Left ventricle myocardium inferior (tissue), 1 donor: ENCODE data around the gene KCNAB2. TPM values are rescaled to one million over a fixed set of nuclear protein-coding genes. Genes with fewer than 3 reads are reported as not detected.
"Not testable (repeated sequence)": the region's sequence is repeated elsewhere in the genome, so short reads cannot be mapped to it uniquely, and the experiment has no call there.

Experiments
- DNase-seq: peaks from one replicate; pipeline ENCODE4 v3.0.0-alpha.2; 2020
- H3K27ac ChIP-seq: fragments of 200-600 bp; replicated peaks from 2 replicates; pipeline ENCODE4 v1.8.0; 2021
- H3K27me3 ChIP-seq: fragments of 200-600 bp; 2 replicates; pipeline ENCODE4 v1.8.0; 2021; ENCODE audit warnings: low read depth
- H3K36me3 ChIP-seq: fragments of 200-600 bp; 2 replicates; pipeline ENCODE4 v1.8.0; 2021
- H3K4me1 ChIP-seq: fragments of 200-600 bp; 2 replicates; pipeline ENCODE4 v1.8.0; 2021
- H3K4me3 ChIP-seq: fragments of 200-600 bp; 2 replicates; pipeline ENCODE4 v1.8.0; 2021; ENCODE audit warnings: mild to moderate bottlenecking, moderate library complexity
- H3K9me3 ChIP-seq: fragments of 200-600 bp; replicated peaks from 2 replicates; pipeline ENCODE4 v1.8.0; 2021
- CTCF ChIP-seq: fragments of 200-600 bp; IDR thresholded peaks from 2 replicates; pipeline ENCODE4 v1.8.0; 2021; ENCODE audit warnings: antibody characterized with exemption, mild to moderate bottlenecking, borderline replicate concordance
- intact Hi-C: fragments of 100-400 bp; cut with micrococcal nuclease; formaldehyde crosslinking; loops from one replicate; pipeline ENCODE4 v1.11.0; 2022
- total RNA-seq: library from RNA; stranded (reverse); fragmentation: NEBNext Ultra II Directional; extraction: Animal tissue kit (Norgen Biotek cat#: 25700); gene quantifications from one replicate; pipeline ENCODE4 v1.2.1, GENCODE V29; 2021
- donor health status: DM: no; HTN: yes; CAD: no; lungs with severe emphysema.

The KCNAB2 gene
- total RNA-seq, 1 donor from 2014 or later: 31.0 TPM

GRCh38 chr1:6062670-6063069, 17.0 kb downstream of the KCNAB2 start:
- intact Hi-C loops: no loop called here
- TF ChIP-seq CTCF: no peak
- no peaks in the 10 kb centered on the region for H3K9me3 ChIP-seq
- no peak for DNase-seq
- no peaks in the 10 kb centered on the region for H3K36me3 ChIP-seq
- peaks cover 35% of the 10 kb centered on the region for H3K4me1 ChIP-seq
- H3K4me3 ChIP-seq: no peak overlapping the region
- H3K27me3 ChIP-seq: no peaks in the 10 kb centered on the region
- H3K27ac ChIP-seq: no peak overlapping the region

GRCh38 chr1:6063532-6064053, 17.9 kb downstream of the KCNAB2 start:
- peaks cover 28% of the 10 kb centered on the region for H3K4me1 ChIP-seq
- DNase-seq, H3K9me3 ChIP-seq, H3K4me3 ChIP-seq, H3K27ac ChIP-seq, intact Hi-C loops, H3K36me3 ChIP-seq, H3K27me3 ChIP-seq: not testable (repeated sequence)

- TF ChIP-seq CTCF: no peak
- no peaks in the 10 kb centered on the region for H3K9me3 ChIP-seq
- H3K4me3 ChIP-seq: no peak overlapping the region
- H3K36me3 ChIP-seq: no peaks in the 10 kb centered on the region
- no peak overlapping the region for H3K27ac ChIP-seq
- peaks cover 16% of the 10 kb centered on the region for H3K4me1 ChIP-seq
- peak; percentile 51 for DNase-seq
- no peaks in the 10 kb centered on the region for H3K27me3 ChIP-seq
- intact Hi-C loops: no loop called here
These were observed 19.6 kb downstream of the KCNAB2 start for GRCh38 chr1:6065093-6065858.

GRCh38 chr1:6066680-6067079, 21.0 kb downstream of the KCNAB2 start:
- H3K36me3 ChIP-seq: no peaks in the 10 kb centered on the region
- H3K9me3 ChIP-seq: no peaks in the 10 kb centered on the region
- H3K4me1 ChIP-seq: peaks cover 16% of the 10 kb centered on the region
- DNase-seq: no peak
- no peak overlapping the region for H3K27ac ChIP-seq
- intact Hi-C loops: no loop called here
- no peaks in the 10 kb centered on the region for H3K27me3 ChIP-seq
- H3K4me3 ChIP-seq: no peak overlapping the region
- TF ChIP-seq CTCF: no peak

GRCh38 chr1:6068073-6068472, 22.4 kb downstream of the KCNAB2 start:
- no peak for TF ChIP-seq CTCF

GRCh38 chr1:6068932-6069331, 23.2 kb downstream of the KCNAB2 start:
- no peak for DNase-seq
- intact Hi-C loops: no loop called here
- Histone ChIP-seq H3K4me1 (peaks cover 16% of the 10 kb centered on the region), H3K36me3 (peaks cover 3% of the 10 kb centered on the region), H3K9me3 (no peaks in the 10 kb centered on the region), H3K27me3 (no peaks in the 10 kb centered on the region), H3K27ac (no peak overlapping the region), H3K4me3 (no peak overlapping the region)
- TF ChIP-seq CTCF: no peak

More at GRCh38 chr1:6068073-6068472, 22.4 kb downstream of the KCNAB2 start:
- intact Hi-C loops: no loop called here
- Histone ChIP-seq H3K27ac (no peak overlapping the region), H3K36me3 (no peaks in the 10 kb centered on the region), H3K4me1 (peaks cover 16% of the 10 kb centered on the region), H3K27me3 (no peaks in the 10 kb centered on the region), H3K4me3 (no peak overlapping the region), H3K9me3 (no peaks in the 10 kb centered on the region)
- no peak for DNase-seq
